GM12865 (cell line): Measurements from ENCODE around the gene TRAPPC6A.

Source experiments
- DNase-seq: peaks from one replicate; pipeline ENCODE4 v3.0.0; 2010; ENCODE audit warnings: low read depth
- H3K4me3 ChIP-seq: 2 replicates; pipeline ENCODE4 v1.5.1; 2011; ENCODE audit warnings: mild to moderate bottlenecking, low read depth, low read length, control low read depth
- CTCF ChIP-seq: IDR thresholded peaks from 2 replicates; pipeline ENCODE4 v1.5.1; 2011; ENCODE audit warnings: low read length, control low read depth, low read depth, inconsistent platforms; ENCODE audit not compliant: insufficient read depth; ENCODE audit errors: missing control alignments

Gene TRAPPC6A

GRCh38 chr19:45187421-45188100 lies 9.5 kb upstream of the TRAPPC6A start:
- peak; percentile 71 for TF ChIP-seq CTCF
- no peak overlapping the region for H3K4me3 ChIP-seq
- peak; percentile 68 for DNase-seq

- TF ChIP-seq CTCF = no peak
- DNase-seq = no peak
- no peak overlapping the region for H3K4me3 ChIP-seq
Observed at GRCh38 chr19:45186509-45187334, 8.7 kb upstream of the TRAPPC6A start.

- TF ChIP-seq CTCF = no peak
- H3K4me3 ChIP-seq = no peak overlapping the region
- DNase-seq = no peak
Observed at GRCh38 chr19:45184115-45184514, 6.1 kb upstream of the TRAPPC6A start.

- no peak for DNase-seq
- TF ChIP-seq CTCF = no peak
- no peak overlapping the region for H3K4me3 ChIP-seq
Observed at GRCh38 chr19:45182758-45183157, 4.7 kb upstream of the TRAPPC6A start.

DNA sequence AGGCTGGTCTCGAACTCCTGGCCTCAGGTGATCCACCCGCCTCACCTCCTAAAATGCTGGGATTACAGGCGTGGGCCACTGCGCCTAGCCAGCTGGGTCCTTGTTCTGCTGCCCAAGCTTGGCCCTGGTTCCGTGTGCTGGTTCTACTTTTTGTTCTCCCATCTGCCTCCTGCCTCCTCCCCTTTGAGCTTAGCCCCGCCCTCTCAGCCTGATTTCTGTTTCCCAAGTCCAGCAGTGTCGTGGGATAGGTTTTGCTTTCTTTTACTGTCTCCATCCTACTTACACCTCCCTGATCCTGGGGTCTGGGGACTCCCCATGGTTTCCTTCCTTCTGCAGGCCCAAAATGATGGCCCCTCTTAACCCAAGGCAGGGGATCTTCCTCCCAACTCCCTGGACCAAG lies 2.9 kb upstream of the TRAPPC6A start:
- DNase-seq = no peak
- no peak overlapping the region for H3K4me3 ChIP-seq
- TF ChIP-seq CTCF = no peak

DNA sequence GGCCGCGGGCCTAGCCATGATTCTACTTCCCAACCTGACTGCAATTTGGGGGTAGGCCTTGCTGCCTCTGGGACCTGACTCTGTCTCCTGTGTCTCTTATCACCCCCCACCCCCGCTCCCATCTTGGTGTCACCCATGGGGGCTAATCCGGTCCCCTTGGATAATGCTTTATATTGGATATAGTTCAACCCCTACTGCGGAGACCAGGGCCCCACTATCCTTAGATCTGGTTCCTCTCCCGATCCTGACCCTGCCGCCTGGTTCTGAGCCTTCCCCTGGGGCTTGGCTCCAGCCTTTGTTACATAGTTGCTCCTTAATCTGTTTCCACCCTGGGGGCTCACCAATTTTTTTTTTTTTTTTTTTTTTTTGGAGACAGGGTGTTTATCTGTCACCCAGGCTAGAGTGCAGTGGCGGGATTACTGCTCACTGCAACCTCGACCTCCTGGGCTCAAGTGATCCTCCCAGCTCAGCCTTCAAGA lies 1.9 kb upstream of the TRAPPC6A start:
- DNase-seq = no peak
- no peak for TF ChIP-seq CTCF
- H3K4me3 ChIP-seq = peak overlapping the region; percentile 94
